PC-9 (cell line): Measurements from ENCODE around the gene FGFR3. TPM values are rescaled to one million over a fixed set of nuclear protein-coding genes. Genes with fewer than 3 reads are reported as not detected.

Experiments
- BruUV-seq: library from RNA; stranded (reverse); fragments of 400-500 nt; replicated peaks from 2 replicates; lab custom pipeline; 2021; lab: Mats Ljungman, UMichigan
- CTCF ChIA-PET: fragments of 300-600 bp; sonication (Branson Sonifier 250); formaldehyde crosslinking; loops from one replicate; lab custom pipeline; 2022; ENCODE audit warnings: antibody characterized with exemption; lab: Charles Lee
- POLR2A ChIA-PET: fragments of 300-600 bp; sonication (Branson Sonifier 250); formaldehyde crosslinking; loops from one replicate; lab custom pipeline; 2022; ENCODE audit warnings: antibody characterized with exemption; ENCODE audit not compliant: unreplicated experiment; lab: Charles Lee
- DNase-seq, 2 experiments: peaks; one replicate each; pipeline versions ENCODE4 v3.0.0 to v3.0.0-alpha.2; 2015 to 2022; ENCODE audit warnings: mixed read lengths in 1 of 2
- H2AFZ ChIP-seq: fragments of 200-600 bp; sonication (generic); 2 replicates; pipeline ENCODE4 v1.8.1; 2017; ENCODE audit warnings: antibody characterized with exemption
- H3F3A ChIP-seq: fragments of 200-600 bp; sonication (generic); 2 replicates; pipeline ENCODE4 v1.8.1; 2017; ENCODE audit warnings: antibody characterized with exemption, mild to moderate bottlenecking, low read depth; ENCODE audit not compliant: insufficient read depth
- H3K27ac ChIP-seq: fragments of 200-600 bp; sonication (generic); 2 replicates; pipeline ENCODE4 v1.6.1; 2016; ENCODE audit warnings: mixed run types
- H3K27me3 ChIP-seq: fragments of 200-600 bp; sonication (generic); 2 replicates; pipeline ENCODE4 v1.6.1; 2016; ENCODE audit warnings: low read depth, mixed run types; ENCODE audit not compliant: insufficient read depth
- H3K36me3 ChIP-seq: fragments of 200-600 bp; sonication (generic); 2 replicates; pipeline ENCODE4 v1.6.1; 2016; ENCODE audit warnings: low read depth, mixed run types
- H3K4me1 ChIP-seq: fragments of 200-600 bp; sonication (generic); replicated peaks from 2 replicates; pipeline ENCODE4 v1.6.1; 2016; ENCODE audit warnings: mixed run types; ENCODE audit not compliant: insufficient read depth
- H3K4me2 ChIP-seq: fragments of 200-600 bp; sonication (generic); 2 replicates; pipeline ENCODE4 v1.6.1; 2017; ENCODE audit warnings: mixed run types
- H3K4me3 ChIP-seq: fragments of 200-600 bp; sonication (generic); 2 replicates; pipeline ENCODE4 v1.6.1; 2016; ENCODE audit warnings: mixed run types
- H3K79me2 ChIP-seq: fragments of 200-600 bp; sonication (generic); 2 replicates; pipeline ENCODE4 v1.6.1; 2017; ENCODE audit warnings: low read depth, mixed run types
- H3K9me2 ChIP-seq: fragments of 200-600 bp; sonication (generic); 2 replicates; pipeline ENCODE4 v1.8.1; 2017; ENCODE audit warnings: mild to moderate bottlenecking; ENCODE audit not compliant: insufficient read depth
- H3K9me3 ChIP-seq: fragments of 200-600 bp; sonication (generic); 2 replicates; pipeline ENCODE4 v1.8.1; 2016; ENCODE audit warnings: low read depth; ENCODE audit not compliant: insufficient read depth
- H4K20me1 ChIP-seq: fragments of 200-600 bp; sonication (generic); 2 replicates; pipeline ENCODE4 v1.8.1; 2017; ENCODE audit not compliant: insufficient read depth
- EZH2 ChIP-seq: fragments of 200-600 bp; sonication (generic); IDR thresholded peaks from 2 replicates; pipeline ENCODE4 v1.8.0; 2017; ENCODE audit warnings: antibody characterized with exemption, low read depth
- intact Hi-C: fragments of 100-400 bp; cut with micrococcal nuclease; formaldehyde crosslinking; loops from one replicate; pipeline ENCODE4 v1.10.0; 2022; ENCODE audit not compliant: unreplicated experiment
- total RNA-seq: library from RNA; stranded (reverse); gene quantifications from 2 replicates; pipeline ENCODE4 v1.2.3, GENCODE V29; 2021
- TF ChIP-seq, protein P1 (sequence below): fragments of 200-600 bp; sonication (generic); conservative IDR thresholded peaks from 2 replicates; pipeline ENCODE4 v1.6.1; 2017; ENCODE audit warnings: mixed run types, antibody characterized with exemption, mild to moderate bottlenecking, moderate library complexity

The FGFR3 gene
- total RNA-seq, 1 experiment from 2014 or later = 8.2 TPM

DNA sequence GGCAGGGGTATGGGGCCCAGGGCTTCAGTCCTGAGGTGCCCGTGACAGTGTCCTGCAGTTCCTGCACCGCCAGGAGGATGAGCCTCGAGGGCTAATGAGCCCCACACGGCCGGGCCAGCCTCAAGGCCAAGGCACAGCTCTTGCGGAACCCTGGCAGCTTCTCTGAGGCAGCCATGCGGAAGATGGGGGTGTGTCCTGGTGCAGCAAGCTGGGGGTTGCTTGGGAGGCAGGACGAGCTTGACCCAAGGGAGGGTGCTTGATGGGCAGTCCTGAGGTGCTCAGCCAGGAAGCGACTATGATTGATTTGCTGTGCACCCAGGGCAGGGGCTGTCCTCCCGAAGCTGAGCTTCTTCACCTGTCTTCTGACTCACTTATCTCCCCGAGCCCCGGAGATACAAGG is 9.1 kb upstream of the FGFR3 start:
- POLR2A ChIA-PET = no interaction called here
- Histone ChIP-seq H3K4me2 (peak overlapping the region; percentile 18; the same call in 1 of the 2 replicates), H3K9me2 (no peaks in the 10 kb centered on the region), H3K36me3 (no peaks in the 10 kb centered on the region), H3K27ac (no peak overlapping the region), H3F3A (peaks cover 8% of the 10 kb centered on the region; the same call in 1 of the 2 replicates), H3K4me3 (no peak overlapping the region), H4K20me1 (no peaks in the 10 kb centered on the region), H3K27me3 (no peaks in the 10 kb centered on the region), H3K9me3 (no peaks in the 10 kb centered on the region), H3K4me1 (peaks cover 24% of the 10 kb centered on the region), H2AFZ (no peak overlapping the region), H3K79me2 (no peaks in the 10 kb centered on the region)
- no TSS peak for BruUV-seq
- intact Hi-C loops = no loop called here
- TF ChIP-seq EZH2 = no peak
- TF ChIP-seq, protein P1, sequence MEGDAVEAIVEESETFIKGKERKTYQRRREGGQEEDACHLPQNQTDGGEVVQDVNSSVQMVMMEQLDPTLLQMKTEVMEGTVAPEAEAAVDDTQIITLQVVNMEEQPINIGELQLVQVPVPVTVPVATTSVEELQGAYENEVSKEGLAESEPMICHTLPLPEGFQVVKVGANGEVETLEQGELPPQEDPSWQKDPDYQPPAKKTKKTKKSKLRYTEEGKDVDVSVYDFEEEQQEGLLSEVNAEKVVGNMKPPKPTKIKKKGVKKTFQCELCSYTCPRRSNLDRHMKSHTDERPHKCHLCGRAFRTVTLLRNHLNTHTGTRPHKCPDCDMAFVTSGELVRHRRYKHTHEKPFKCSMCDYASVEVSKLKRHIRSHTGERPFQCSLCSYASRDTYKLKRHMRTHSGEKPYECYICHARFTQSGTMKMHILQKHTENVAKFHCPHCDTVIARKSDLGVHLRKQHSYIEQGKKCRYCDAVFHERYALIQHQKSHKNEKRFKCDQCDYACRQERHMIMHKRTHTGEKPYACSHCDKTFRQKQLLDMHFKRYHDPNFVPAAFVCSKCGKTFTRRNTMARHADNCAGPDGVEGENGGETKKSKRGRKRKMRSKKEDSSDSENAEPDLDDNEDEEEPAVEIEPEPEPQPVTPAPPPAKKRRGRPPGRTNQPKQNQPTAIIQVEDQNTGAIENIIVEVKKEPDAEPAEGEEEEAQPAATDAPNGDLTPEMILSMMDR = no peak
- DNase-seq = peak; percentile 55 to 66
- CTCF ChIA-PET = no interaction called here

GRCh38 chr4:1784395-1784788 is 8.7 kb upstream of the FGFR3 start:
- no peaks in the 10 kb centered on the region for H3K27me3 ChIP-seq
- no peaks in the 10 kb centered on the region for H3K9me2 ChIP-seq
- ChIA-PET CTCF (no interaction called here), POLR2A (no interaction called here)
- TF ChIP-seq EZH2 = no peak
- TF ChIP-seq, protein P1 = no peak
- peaks cover 7% of the 10 kb centered on the region; the same call in 1 of the 2 replicates for H3F3A ChIP-seq
- no peak for DNase-seq
- no peaks in the 10 kb centered on the region for H4K20me1 ChIP-seq
- H3K4me3 ChIP-seq = no peak overlapping the region
- H2AFZ ChIP-seq = no peak overlapping the region
- no peaks in the 10 kb centered on the region for H3K79me2 ChIP-seq
- no TSS peak for BruUV-seq
- peak overlapping the region; percentile 18; the same call in 1 of the 2 replicates for H3K4me2 ChIP-seq
- no peaks in the 10 kb centered on the region for H3K9me3 ChIP-seq
- H3K27ac ChIP-seq = no peak overlapping the region
- H3K4me1 ChIP-seq = peaks cover 19% of the 10 kb centered on the region
- intact Hi-C loops = no loop called here
- no peaks in the 10 kb centered on the region for H3K36me3 ChIP-seq

DNA sequence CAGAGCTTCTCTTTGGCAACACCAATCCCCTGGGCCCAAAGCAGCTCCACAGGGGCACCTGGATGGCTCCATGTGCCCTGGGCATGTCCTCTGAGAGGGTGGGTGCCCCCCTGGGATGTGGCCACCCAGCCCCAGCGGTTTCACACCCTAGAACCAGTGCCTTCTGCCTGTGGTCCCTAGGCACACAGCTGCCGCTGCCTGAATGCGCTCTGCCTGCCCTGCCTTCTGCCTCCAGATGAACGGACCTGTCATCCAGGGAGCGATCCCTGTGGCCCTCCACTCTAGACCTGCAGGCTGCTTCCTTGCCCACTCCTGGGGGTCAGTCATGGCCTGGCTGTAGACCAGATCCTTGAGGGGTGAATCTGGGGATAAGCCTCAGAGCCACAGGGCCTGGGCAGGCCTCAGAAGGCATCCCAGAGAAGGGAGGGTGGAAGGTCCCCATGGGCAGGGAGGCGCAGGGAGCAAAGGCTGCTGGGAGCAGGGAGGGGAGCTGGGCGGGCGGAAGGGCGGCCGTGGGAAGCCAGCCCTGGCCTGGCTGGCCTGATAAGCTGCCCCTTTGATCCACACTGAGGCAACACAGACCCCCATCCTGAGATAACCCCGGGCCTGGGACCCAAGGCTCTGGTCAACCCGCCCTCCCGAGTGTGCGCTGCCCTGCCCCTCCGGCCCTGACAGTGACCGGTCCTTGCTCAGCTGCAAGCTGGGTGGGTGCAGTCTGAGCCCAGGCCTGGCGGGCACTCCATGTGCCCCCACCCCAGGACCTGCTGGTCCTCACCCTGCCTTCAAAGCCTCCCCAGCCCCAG is 8.1 kb upstream of the FGFR3 start:
- intact Hi-C loops = no loop called here
- no peaks in the 10 kb centered on the region for H3K79me2 ChIP-seq
- H3K4me3 ChIP-seq = no peak overlapping the region
- H3F3A ChIP-seq = 0 out of 2 replicates have a peak, but pooled peaks cover 5% of the 10 kb centered on the region
- CTCF ChIA-PET = no interaction called here
- H3K4me1 ChIP-seq = peaks cover 14% of the 10 kb centered on the region
- no peaks in the 10 kb centered on the region for H3K36me3 ChIP-seq
- H2AFZ ChIP-seq = no peak overlapping the region
- no peaks in the 10 kb centered on the region for H3K9me3 ChIP-seq
- H3K27me3 ChIP-seq = no peaks in the 10 kb centered on the region
- TF ChIP-seq EZH2 = no peak
- TF ChIP-seq, protein P1 = no peak
- no peak overlapping the region for H3K4me2 ChIP-seq
- BruUV-seq = no TSS peak
- POLR2A ChIA-PET = interaction anchor here (0.5 kb wide), 1 partner anchor 9 kb away, joined by 3 read pairs; no protein-coding TSS in a partner anchor
- no peak overlapping the region for H3K27ac ChIP-seq
- DNase-seq = no peak
- no peaks in the 10 kb centered on the region for H3K9me2 ChIP-seq
- no peaks in the 10 kb centered on the region for H4K20me1 ChIP-seq
